ENCODE data around the gene RS1. TPM values are rescaled to one million over a fixed set of nuclear protein-coding genes. Genes with fewer than 3 reads are reported as not detected.

Gene RS1
- total and polyA plus RNA-seq, 9 of the 15 experiments (the other 6 are each of a cell fraction or from before 2014, with no cell fraction given), result not detected

- TF ChIP-seq ZNF239 (CRISPR knock-in tag; IDR thresholded peaks at IDR 0.05), result no peak
- TF ChIP-seq U2AF1 (optimal IDR thresholded peaks at IDR 0.05; ENCODE audit: low read depth, low read length), result peak; percentile 40
- TF ChIP-seq CGGBP1 (CRISPR knock-in tag; IDR thresholded peaks at IDR 0.05), result peak; percentile 75; the same call in 1 of the 2 replicates
- peak; percentile 90 for TF ChIP-seq POLR3A (IDR thresholded peaks at IDR 0.05; ENCODE audit: borderline replicate concordance, extremely low read depth, insufficient read depth, insufficient read length)
- peak; percentile 47; the same call in 1 of the 2 replicates for TF ChIP-seq PHF8 (IDR thresholded peaks at IDR 0.05; ENCODE audit: borderline replicate concordance, low read length)
- peak; percentile 56; the same call in 1 of the 2 replicates for TF ChIP-seq KLF1 (tag; IDR thresholded peaks at IDR 0.05)
- TF ChIP-seq BRD9 (IDR thresholded peaks at IDR 0.05; ENCODE audit: low read depth, partially characterized antibody), result peak; percentile 96
- peak; percentile 47; the same call in 1 of the 2 replicates for TF ChIP-seq SMAD4 (CRISPR knock-in tag; conservative IDR thresholded peaks at IDR 0.05)
- TF ChIP-seq SOX6 (IDR thresholded peaks at IDR 0.05), result no peak
- 0 out of 2 replicates have a peak, but pooled peaks have one; percentile 62 for TF ChIP-seq XRCC5 (IDR thresholded peaks at IDR 0.05; ENCODE audit: low read depth, low read length)
- TF ChIP-seq RBM25 (IDR thresholded peaks at IDR 0.05; ENCODE audit: low read depth, low read length, severe bottlenecking), result peak; percentile 98
- TF ChIP-seq TAF15 (IDR thresholded peaks at IDR 0.05; ENCODE audit: low read depth, low read length), result no peak
- peak; percentile 32 for TF ChIP-seq POLR3G (IDR thresholded peaks at IDR 0.05; ENCODE audit: extremely low read depth, insufficient read length, insufficient replicate concordance)
- peak; percentile 72 for TF ChIP-seq POLR2G (IDR thresholded peaks at IDR 0.05; ENCODE audit: low read depth, low read length)
- TF ChIP-seq USF2 (CRISPR knock-in tag; IDR thresholded peaks at IDR 0.05), result no peak
- 0 out of 4 replicates have a peak, but pooled peaks of 1 of the 2 experiments have one; percentile 21 for TF ChIP-seq ARNT (IDR thresholded peaks at IDR 0.05)
- TF ChIP-seq FOXP1 (CRISPR knock-in tag; IDR thresholded peaks at IDR 0.05), result no peak
- peak; percentile 86 for TF ChIP-seq GABPA (tag; conservative IDR thresholded peaks at IDR 0.05; ENCODE audit: low read depth)
- no peak for TF ChIP-seq PHF21A (IDR thresholded peaks at IDR 0.05; ENCODE audit: borderline replicate concordance, low read depth)
- TF ChIP-seq, protein P1, sequence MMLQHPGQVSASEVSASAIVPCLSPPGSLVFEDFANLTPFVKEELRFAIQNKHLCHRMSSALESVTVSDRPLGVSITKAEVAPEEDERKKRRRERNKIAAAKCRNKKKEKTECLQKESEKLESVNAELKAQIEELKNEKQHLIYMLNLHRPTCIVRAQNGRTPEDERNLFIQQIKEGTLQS (IDR thresholded peaks at IDR 0.05), result no peak
- TF ChIP-seq, protein P1 (CRISPR knock-in tag; conservative IDR thresholded peaks at IDR 0.05), result peak; percentile 22; the same call in 1 of the 2 replicates
- 0 out of 2 replicates have a peak, but pooled peaks have one; percentile 28 for TF ChIP-seq HDAC2 (IDR thresholded peaks at IDR 0.05)
- no peak for TF ChIP-seq ZC3H11A (IDR thresholded peaks at IDR 0.05; ENCODE audit: low read depth, low read length)
- TF ChIP-seq CREM (IDR thresholded peaks at IDR 0.05; ENCODE audit: low read depth), result peak; percentile 29; the same call in 1 of the 2 replicates
- TF ChIP-seq ZNF707 (CRISPR knock-in tag; conservative IDR thresholded peaks at IDR 0.05), result no peak
These were observed 3.2 kb upstream of the RS1 start (continued) for GRCh38 chrX:18674788-18675735.

All from K562 (cell line).